HG02588 (cell line): ENCODE data around the gene BAIAP2.

Source experiments
- ATAC-seq: cut with Tn5 transposase; IDR thresholded peaks from one replicate; pipeline ENCODE4 v1.9.1; 2021; ENCODE audit warnings: mild to moderate bottlenecking, moderate library complexity; ENCODE audit not compliant: unreplicated experiment

The BAIAP2 gene

GRCh38 chr17:81036197-81036941, 1.4 kb downstream of the BAIAP2 start:
- ATAC-seq: no peak

GRCh38 chr17:81037026-81037797, 2.3 kb downstream of the BAIAP2 start:
- ATAC-seq: no peak

DNA sequence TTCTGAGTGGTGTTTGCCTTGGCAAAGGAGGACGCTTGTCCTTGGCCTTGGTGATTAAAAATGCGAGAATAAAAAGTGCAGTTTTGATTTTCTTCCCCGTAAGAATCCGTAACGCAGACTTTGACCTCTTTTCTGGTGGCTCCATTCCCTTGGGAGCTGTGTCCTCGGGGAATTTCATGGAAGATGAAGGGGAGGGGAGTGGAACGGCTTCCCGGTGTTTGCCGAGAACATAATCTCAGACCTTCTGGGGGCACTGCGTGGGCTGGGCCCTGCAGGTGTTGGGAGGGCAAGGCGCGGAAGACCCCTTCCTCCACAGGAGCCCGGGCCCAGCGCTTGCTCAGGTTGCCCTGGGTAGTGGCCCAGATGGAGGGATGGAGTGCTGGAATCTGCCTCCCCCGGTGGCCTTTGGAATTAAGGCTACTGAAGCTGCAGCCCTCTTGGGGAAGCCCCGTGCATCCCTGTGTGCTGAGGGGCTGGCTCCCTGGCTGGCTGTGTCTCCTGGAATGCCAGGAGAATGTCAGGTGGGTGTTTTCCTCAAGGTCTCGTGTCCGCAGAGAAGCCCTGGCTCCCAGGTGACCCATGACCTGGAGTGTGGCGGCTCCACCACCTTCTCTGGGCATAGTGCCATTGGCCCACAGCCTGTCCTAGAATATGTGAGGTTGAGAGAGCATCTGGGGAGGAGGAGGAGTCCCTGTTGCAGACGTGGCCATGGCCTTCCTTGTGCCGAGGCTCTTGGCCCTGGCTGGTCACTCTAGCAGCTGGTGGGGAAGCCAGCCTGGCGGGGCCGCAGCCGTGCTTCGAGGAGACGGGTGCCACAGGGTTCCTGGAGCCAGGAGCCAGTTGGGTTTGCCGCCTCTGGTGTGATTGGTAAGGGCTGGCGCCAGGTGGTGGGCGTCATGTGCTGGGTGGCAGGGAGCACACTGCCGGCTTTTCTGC, 3.1 kb downstream of the BAIAP2 start:
- ATAC-seq: no peak

DNA sequence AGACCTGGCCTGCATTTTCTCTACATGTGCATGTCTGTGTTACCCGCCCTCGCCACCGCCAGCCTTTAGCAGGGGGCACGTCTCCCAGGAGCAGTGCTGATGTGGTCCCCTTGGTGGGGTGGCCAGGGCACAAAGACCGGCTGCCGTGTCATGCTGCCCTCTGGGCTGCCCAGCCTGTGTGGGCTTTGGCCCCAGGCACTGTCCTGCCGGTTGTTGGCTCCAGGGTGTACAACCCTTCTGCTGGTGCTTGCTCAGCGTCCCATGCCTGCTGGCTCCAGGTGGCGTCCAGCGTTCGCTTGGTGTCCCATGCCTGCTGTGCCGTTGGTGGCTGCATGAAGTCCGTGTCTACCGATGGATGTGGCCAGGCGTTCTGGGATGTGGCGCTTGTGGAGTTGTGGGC, 4.1 kb downstream of the BAIAP2 start:
- ATAC-seq: no peak

DNA sequence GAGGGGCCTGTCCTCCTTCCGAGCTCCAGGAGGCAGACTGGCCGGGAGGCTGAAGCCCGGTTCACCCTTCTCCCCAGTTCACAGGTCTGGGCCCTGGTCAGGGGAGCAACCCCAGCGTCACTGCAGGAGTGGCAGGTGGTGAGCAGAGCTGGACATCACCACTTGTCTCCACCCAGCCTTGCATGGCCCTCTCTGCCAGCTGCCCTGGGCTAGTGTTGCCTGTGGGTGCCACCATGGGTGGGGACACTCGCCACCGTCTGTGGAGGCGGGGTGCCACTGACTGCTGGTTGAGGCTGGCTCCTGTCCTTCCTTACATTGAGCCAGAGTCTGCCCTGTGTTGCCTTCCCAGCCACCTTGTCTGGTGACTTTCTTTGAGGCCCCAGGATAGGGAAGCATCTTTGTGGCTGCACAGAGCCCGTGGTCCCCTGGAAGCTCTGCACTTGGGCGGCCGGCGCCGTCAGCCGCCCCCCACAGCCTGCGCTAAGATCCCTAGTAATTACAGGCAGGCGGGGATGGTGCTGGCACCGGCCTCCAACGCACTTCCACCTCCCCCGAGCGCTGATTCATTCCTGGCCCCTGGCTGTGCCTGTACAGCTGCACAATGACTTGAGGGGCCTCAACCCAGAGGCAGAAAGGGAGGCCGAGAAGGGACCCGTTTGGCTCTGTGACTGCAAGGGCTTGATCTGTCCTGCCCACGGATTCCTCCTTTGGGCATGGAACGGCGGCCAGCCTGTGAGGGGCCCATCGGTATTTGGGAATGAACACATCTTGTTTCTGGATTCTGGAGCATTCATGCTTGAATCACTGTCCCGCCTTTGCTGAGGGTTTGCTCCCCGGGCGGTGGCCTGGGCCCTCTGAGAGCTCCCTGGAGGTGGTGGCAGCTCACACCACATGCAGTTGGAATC, 5.2 kb downstream of the BAIAP2 start:
- no peak for ATAC-seq

- no peak for ATAC-seq
These were observed 5.9 kb downstream of the BAIAP2 start for GRCh38 chr17:81040791-81041337.

- ATAC-seq: no peak
These were observed 7.7 kb downstream of the BAIAP2 start for GRCh38 chr17:81042606-81043005.

GRCh38 chr17:81043319-81043724, 8.4 kb downstream of the BAIAP2 start:
- ATAC-seq: no peak

DNA sequence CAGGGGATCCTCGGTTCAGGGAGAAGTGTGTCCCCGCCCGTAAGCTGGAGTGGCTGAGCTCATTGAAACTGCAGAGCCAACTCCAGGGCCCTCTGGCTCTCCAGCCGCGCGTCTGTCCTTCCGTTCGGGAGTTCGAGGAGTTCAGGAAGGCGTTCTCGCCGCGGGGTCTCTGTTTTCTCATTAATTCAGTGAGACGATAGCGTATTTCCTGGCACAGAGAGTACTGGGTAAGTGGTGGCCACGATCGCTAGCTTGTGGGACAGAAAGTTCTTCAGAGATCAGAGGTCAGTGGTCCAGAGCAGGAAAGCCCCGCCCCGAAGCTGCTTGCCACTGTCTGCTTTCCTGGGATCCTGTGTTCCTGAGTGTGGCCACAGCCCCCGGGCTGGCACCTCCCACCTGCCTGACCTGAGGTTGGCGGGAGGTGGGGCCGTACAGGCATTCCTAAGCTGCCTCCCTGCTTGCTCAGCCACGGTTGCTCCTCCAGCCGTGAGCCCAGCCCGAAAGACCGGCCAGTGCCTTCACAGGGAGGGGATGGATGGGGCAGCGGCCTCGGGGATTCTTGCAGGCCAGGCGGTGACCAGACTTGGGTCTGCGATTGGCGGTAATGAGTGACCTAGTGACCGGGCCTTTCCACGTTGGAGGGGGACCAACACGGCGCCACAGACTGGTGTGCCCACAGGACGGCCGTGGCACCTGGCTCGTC, 8.9 kb downstream of the BAIAP2 start:
- ATAC-seq: no peak

GRCh38 chr17:81044428-81044763, 9.4 kb downstream of the BAIAP2 start:
- ATAC-seq: no peak

- ATAC-seq: no peak
These were observed 10.0 kb downstream of the BAIAP2 start for GRCh38 chr17:81044764-81045589.

DNA sequence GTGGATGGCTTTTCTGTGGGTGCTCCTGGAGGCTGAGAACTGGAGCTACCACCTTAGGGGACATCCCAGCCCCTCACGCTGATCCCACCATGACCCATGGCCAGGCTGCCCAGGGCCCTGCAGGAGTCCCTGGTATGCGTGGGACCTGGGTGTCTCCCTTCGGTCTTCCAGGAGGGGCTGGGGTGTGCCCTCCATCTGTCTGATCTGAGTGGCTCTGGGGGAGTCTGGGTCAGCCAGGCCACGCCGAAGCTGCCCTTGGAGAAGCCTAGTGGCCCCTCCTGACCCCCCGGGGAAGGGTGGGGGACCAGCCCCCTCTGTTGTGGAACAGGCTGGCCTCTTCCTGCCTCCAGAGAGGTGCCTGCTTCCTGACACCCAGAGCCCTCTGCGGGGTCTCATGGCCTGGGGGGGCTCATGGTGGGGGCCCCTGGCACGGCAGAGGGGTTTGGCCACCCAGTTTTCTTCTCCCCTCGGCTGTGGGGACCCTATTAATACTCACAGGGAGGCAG, 10.7 kb downstream of the BAIAP2 start:
- no peak for ATAC-seq

GRCh38 chr17:81046132-81046769, 11.3 kb downstream of the BAIAP2 start:
- ATAC-seq: no peak

GRCh38 chr17:81046770-81047359, 11.9 kb downstream of the BAIAP2 start:
- ATAC-seq: no peak

- no peak for ATAC-seq
These were observed 13.9 kb downstream of the BAIAP2 start for GRCh38 chr17:81048827-81049371.

DNA sequence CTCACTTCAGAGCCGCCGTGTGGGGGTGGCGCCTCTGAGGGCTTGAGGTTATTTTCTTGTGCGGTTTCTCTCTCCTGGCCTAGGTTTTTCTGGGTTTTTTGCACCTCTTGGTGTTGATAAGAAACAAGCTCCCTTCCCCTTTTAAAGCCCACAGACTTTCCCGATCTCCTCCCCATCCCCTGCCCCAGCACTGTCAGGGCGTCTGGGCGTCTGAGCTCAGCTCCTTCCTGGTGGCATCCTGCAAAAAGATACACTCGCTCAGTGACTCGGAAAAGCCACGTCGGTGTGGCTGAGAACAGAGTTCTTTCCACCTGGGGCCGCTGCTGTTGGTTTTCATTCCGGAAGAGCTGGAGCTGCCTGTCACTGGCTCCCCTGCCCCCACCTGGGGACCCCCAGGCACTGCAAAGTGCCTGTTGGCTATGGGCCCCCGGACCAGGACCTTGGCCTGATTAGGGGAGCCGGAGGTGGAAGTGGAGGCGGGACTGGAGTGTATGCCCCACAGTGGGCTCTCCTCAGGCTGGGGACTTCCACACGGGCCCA, 14.5 kb downstream of the BAIAP2 start:
- no peak for ATAC-seq

DNA sequence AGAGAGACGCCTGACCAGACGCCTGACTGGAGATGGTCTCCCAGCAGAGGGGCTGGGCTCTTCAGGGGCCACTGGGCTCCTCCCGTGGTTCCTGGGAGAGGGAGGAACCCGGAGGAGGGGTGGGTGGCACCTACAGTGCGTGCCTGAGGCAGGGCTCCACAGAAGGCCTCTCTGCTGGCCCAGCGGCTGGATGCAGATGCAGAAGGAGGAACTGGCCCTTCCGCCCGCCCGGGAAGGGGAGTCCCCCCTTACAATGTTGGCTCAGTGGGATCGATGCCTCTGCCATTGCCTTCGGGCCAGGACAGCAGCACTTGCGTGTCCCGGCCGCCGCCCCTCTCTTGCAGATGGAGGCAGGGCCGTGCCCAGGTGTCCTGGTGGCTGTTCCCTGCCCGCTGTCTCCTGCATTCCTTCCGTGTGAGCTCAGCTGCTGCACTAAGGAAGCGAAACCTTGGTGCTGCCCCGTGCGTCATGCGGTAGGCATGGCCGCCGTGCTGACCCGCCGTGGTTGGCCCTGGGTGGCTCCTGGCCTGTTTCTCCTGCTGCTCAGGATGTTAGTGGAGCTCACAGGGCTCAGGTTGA, 15.1 kb downstream of the BAIAP2 start:
- ATAC-seq: no peak
